SK-N-MC (cell line): ENCODE results near the gene AFF4.
"Not testable (repeated sequence)": the region's sequence is repeated elsewhere in the genome, so short reads cannot be mapped to it uniquely, and the experiment has no call there.

Source experiments
- DNase-seq: peaks from one replicate; pipeline ENCODE4 v3.0.0-alpha.2; 2011; ENCODE audit warnings: low read depth, low spot score
- H3K27ac ChIP-seq: fragments of 200-600 bp; sonication (generic); 2 replicates; pipeline ENCODE4 v1.5.1; 2016; ENCODE audit warnings: mixed run types
- H3K36me3 ChIP-seq: fragments of 200-600 bp; sonication (generic); 2 replicates; pipeline ENCODE4 v1.6.1; 2017; ENCODE audit warnings: antibody characterized with exemption, low read length, mixed read lengths; ENCODE audit not compliant: insufficient read depth
- H3K4me3 ChIP-seq: fragments of 200-600 bp; sonication (generic); 2 replicates; pipeline ENCODE4 v1.5.1; 2016
- H3K9ac ChIP-seq: fragments of 200-600 bp; sonication (generic); 2 replicates; pipeline ENCODE4 v1.8.0; 2017; ENCODE audit warnings: mixed run types, mixed read lengths; ENCODE audit not compliant: insufficient read length
- H3K9me3 ChIP-seq: fragments of 200-600 bp; sonication (generic); 2 replicates; pipeline ENCODE4 v1.6.1; 2017; ENCODE audit warnings: low read depth, mild to moderate bottlenecking, antibody characterized with exemption, low read length, moderate library complexity, mixed read lengths
- EZH2 ChIP-seq: fragments of 200-600 bp; sonication (generic); IDR thresholded peaks from one replicate; pipeline ENCODE4 v1.6.1; 2017; ENCODE audit warnings: antibody characterized with exemption
- FOXP2 ChIP-seq: optimal IDR thresholded peaks from 2 replicates; pipeline ENCODE3; 2011; ENCODE audit warnings: mild to moderate bottlenecking, moderate library complexity; ENCODE audit not compliant: insufficient read depth; ENCODE audit errors: extremely low read length, control extremely low read depth
- POLR2AphosphoS5 ChIP-seq: IDR thresholded peaks from 2 replicates; pipeline ENCODE4 v1.6.1; 2012; ENCODE audit warnings: mild to moderate bottlenecking, low read depth, low read length, borderline replicate concordance

AFF4 gene

GRCh38 chr5:132961887-132962286 lies 1.5 kb downstream of the AFF4 start:
- peaks cover 16% of the 10 kb centered on the region for H3K36me3 ChIP-seq
- H3K9ac ChIP-seq: peak overlapping the region; percentile 89
- no peak for DNase-seq
- TF ChIP-seq FOXP2 (no peak), POLR2AphosphoS5 (no peak), EZH2 (no peak)
- peak overlapping the region; percentile 87 for H3K4me3 ChIP-seq
- no peaks in the 10 kb centered on the region for H3K9me3 ChIP-seq
- H3K27ac ChIP-seq: peak overlapping the region; percentile 88

- Histone ChIP-seq H3K4me3 (peak overlapping the region; percentile 87), H3K9ac (peak overlapping the region; percentile 89), H3K36me3 (peaks cover 16% of the 10 kb centered on the region)
- DNase-seq, H3K9me3 ChIP-seq, H3K27ac ChIP-seq: not testable (repeated sequence)
Measured at GRCh38 chr5:132961123-132961815, 2.2 kb downstream of the AFF4 start.

- H3K27ac ChIP-seq, H3K9me3 ChIP-seq, H3K4me3 ChIP-seq, DNase-seq, H3K9ac ChIP-seq: not testable (repeated sequence)
- peaks cover 31% of the 10 kb centered on the region for H3K36me3 ChIP-seq
Measured at GRCh38 chr5:132956166-132956799, 7.2 kb downstream of the AFF4 start.

- Histone ChIP-seq H3K9me3 (no peaks in the 10 kb centered on the region), H3K27ac (0 out of 2 replicates have a peak overlapping the region, but pooled peaks have one; percentile 42), H3K9ac (no peak overlapping the region), H3K36me3 (peaks cover 19% of the 10 kb centered on the region), H3K4me3 (no peak overlapping the region)
- TF ChIP-seq FOXP2: no peak
- TF ChIP-seq EZH2: no peak
- TF ChIP-seq POLR2AphosphoS5: no peak
- DNase-seq: no peak
Measured at GRCh38 chr5:132953710-132954109, 9.7 kb downstream of the AFF4 start.

GRCh38 chr5:132952829-132953228 lies 10.6 kb downstream of the AFF4 start:
- H3K27ac ChIP-seq: no peak overlapping the region
- no peak overlapping the region for H3K4me3 ChIP-seq
- no peak for TF ChIP-seq POLR2AphosphoS5
- no peak for TF ChIP-seq EZH2
- TF ChIP-seq FOXP2: no peak
- no peak overlapping the region for H3K9ac ChIP-seq
- H3K9me3 ChIP-seq: no peaks in the 10 kb centered on the region
- peaks cover 18% of the 10 kb centered on the region for H3K36me3 ChIP-seq
- DNase-seq: no peak

- no peak for TF ChIP-seq EZH2
- no peak for TF ChIP-seq FOXP2
- no peak for TF ChIP-seq POLR2AphosphoS5
- Histone ChIP-seq H3K9me3 (no peaks in the 10 kb centered on the region), H3K27ac (0 out of 2 replicates have a peak overlapping the region, but pooled peaks have one; percentile 25), H3K36me3 (peaks cover 16% of the 10 kb centered on the region; the same call in 1 of the 2 replicates), H3K4me3 (no peak overlapping the region), H3K9ac (no peak overlapping the region)
- DNase-seq: no peak
Measured at GRCh38 chr5:132951897-132952296, 11.5 kb downstream of the AFF4 start.

GRCh38 chr5:132949136-132949535 lies 14.3 kb downstream of the AFF4 start:
- no peak overlapping the region for H3K9ac ChIP-seq
- DNase-seq: no peak
- no peak for TF ChIP-seq EZH2
- TF ChIP-seq POLR2AphosphoS5: no peak
- TF ChIP-seq FOXP2: no peak
- no peak overlapping the region for H3K27ac ChIP-seq
- no peak overlapping the region for H3K4me3 ChIP-seq
- H3K9me3 ChIP-seq: no peaks in the 10 kb centered on the region
- H3K36me3 ChIP-seq: peaks cover 12% of the 10 kb centered on the region; the same call in 1 of the 2 replicates

- no peak for TF ChIP-seq FOXP2
- peaks cover 16% of the 10 kb centered on the region; the same call in 1 of the 2 replicates for H3K36me3 ChIP-seq
- H3K9me3 ChIP-seq: no peaks in the 10 kb centered on the region
- peak overlapping the region; percentile 26 for H3K27ac ChIP-seq
- no peak overlapping the region for H3K4me3 ChIP-seq
- H3K9ac ChIP-seq: no peak overlapping the region
- no peak for DNase-seq
Measured at GRCh38 chr5:132947671-132948070, 15.8 kb downstream of the AFF4 start.

GRCh38 chr5:132945315-132945714 lies 18.1 kb downstream of the AFF4 start:
- not testable (repeated sequence) for H3K27ac ChIP-seq, DNase-seq, H3K9me3 ChIP-seq, H3K36me3 ChIP-seq, H3K4me3 ChIP-seq, H3K9ac ChIP-seq
